Stimulated activated naive B cell treated with anti-CD40 and anti-IgM and Interleukin-4, amounts not matched to agents 10 μg/mL and 1 μg/mL and 100 μg/mL, for 72 hours (primary cell): ENCODE data around the gene TCP11L2.

Source experiments
- ATAC-seq, 2 donors: fragments of 150-1000 bp; cut with Tn5 transposase; replicated peaks; 2 replicates each; pipeline ENCODE4 v1.10.0; 2021; ENCODE audit warnings: moderate library complexity in 1 of 2
- DNase-seq: peaks from one replicate; pipeline ENCODE4 v3.0.0; 2021
- H3K27ac Mint-ChIP-seq: one replicate; pipeline ENCODE4 v1.8.0; 2022; ENCODE audit warnings: mild to moderate bottlenecking, mixed read lengths
- H3K27me3 Mint-ChIP-seq, 2 donors: one replicate each; pipeline ENCODE4 v1.8.0; 2022; ENCODE audit warnings: mixed read lengths in 2 of 2
- H3K36me3 Mint-ChIP-seq, 2 donors: one replicate each; pipeline ENCODE4 v1.8.0; 2022; ENCODE audit warnings: mixed read lengths in 2 of 2, mild to moderate bottlenecking in 1 of 2
- H3K4me1 Mint-ChIP-seq, 2 donors: one replicate each; pipeline ENCODE4 v1.8.0; 2022; ENCODE audit warnings: mixed read lengths in 2 of 2, mild to moderate bottlenecking in 1 of 2
- H3K4me3 Mint-ChIP-seq, 2 donors: one replicate each; pipeline ENCODE4 v1.8.0; 2022; ENCODE audit warnings: mild to moderate bottlenecking in 2 of 2, mixed read lengths in 2 of 2, moderate library complexity in 1 of 2
- H3K9me3 Mint-ChIP-seq, 2 donors: one replicate each; pipeline ENCODE4 v1.8.0; 2022; ENCODE audit warnings: mixed read lengths in 2 of 2, mild to moderate bottlenecking in 1 of 2

TCP11L2 gene

GRCh38 chr12:106327309-106327869 is 24.9 kb downstream of the TCP11L2 start:
- H3K27ac Mint-ChIP-seq: no peak overlapping the region
- H3K27me3 Mint-ChIP-seq: no peaks in the 10 kb centered on the region
- no peak for DNase-seq
- peaks cover 0 to 2% of the 10 kb centered on the region in 2 donors for H3K4me1 Mint-ChIP-seq
- ATAC-seq: no peak
- H3K9me3 Mint-ChIP-seq: no peaks in the 10 kb centered on the region
- H3K36me3 Mint-ChIP-seq: peaks cover 42 to 52% of the 10 kb centered on the region in 2 donors
- no peak overlapping the region for H3K4me3 Mint-ChIP-seq

GRCh38 chr12:106328735-106329134 is 26.2 kb downstream of the TCP11L2 start:
- DNase-seq: no peak
- no peak overlapping the region for H3K4me3 Mint-ChIP-seq
- H3K9me3 Mint-ChIP-seq: no peaks in the 10 kb centered on the region
- H3K27ac Mint-ChIP-seq: no peak overlapping the region
- H3K4me1 Mint-ChIP-seq: peaks cover under 1 to 4% of the 10 kb centered on the region in 2 donors
- ATAC-seq: no peak
- H3K36me3 Mint-ChIP-seq: peaks cover 43 to 57% of the 10 kb centered on the region in 2 donors
- H3K27me3 Mint-ChIP-seq: no peaks in the 10 kb centered on the region

GRCh38 chr12:106329231-106329982 is 26.9 kb downstream of the TCP11L2 start:
- DNase-seq (no peak), ATAC-seq (no peak)
- Mint-ChIP-seq H3K4me3 (no peak overlapping the region), H3K27ac (no peak overlapping the region), H3K9me3 (no peaks in the 10 kb centered on the region), H3K36me3 (peaks cover 43 to 54% of the 10 kb centered on the region in 2 donors), H3K4me1 (peaks cover 2 to 5% of the 10 kb centered on the region in 2 donors), H3K27me3 (no peaks in the 10 kb centered on the region)

- no peak for ATAC-seq
Observed at GRCh38 chr12:106331599-106331998, 29.1 kb downstream of the TCP11L2 start.

DNA sequence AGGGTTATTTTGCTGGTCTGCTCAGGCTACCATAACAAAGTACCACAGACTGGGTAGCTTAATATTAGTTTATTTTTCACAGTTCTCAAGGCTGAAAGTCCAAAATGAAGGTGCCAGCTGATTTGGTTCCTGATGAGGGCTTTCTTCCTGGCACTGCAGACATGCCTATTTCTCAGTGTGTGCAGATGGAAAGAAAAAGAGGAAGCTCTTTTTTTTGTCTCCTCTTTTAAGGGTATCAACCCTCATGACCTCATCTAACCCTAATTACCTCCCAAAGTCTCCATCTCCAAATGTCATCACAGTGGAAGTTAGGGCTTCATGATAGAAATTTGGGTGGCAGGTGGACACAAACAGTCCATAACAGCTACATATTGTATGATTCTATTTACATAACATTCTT is 30.0 kb downstream of the TCP11L2 start:
- Mint-ChIP-seq H3K4me3 (no peak overlapping the region), H3K27ac (no peak overlapping the region), H3K27me3 (no peaks in the 10 kb centered on the region), H3K4me1 (peaks cover 2 to 5% of the 10 kb centered on the region in 2 donors), H3K36me3 (peaks cover 43 to 53% of the 10 kb centered on the region in 2 donors), H3K9me3 (no peaks in the 10 kb centered on the region)
- DNase-seq: no peak
- ATAC-seq: peak in 1 of 2 donors; percentile 31

More at GRCh38 chr12:106331599-106331998, 29.1 kb downstream of the TCP11L2 start:
- H3K27ac Mint-ChIP-seq: no peak overlapping the region
- no peaks in the 10 kb centered on the region for H3K9me3 Mint-ChIP-seq
- peaks cover 43 to 52% of the 10 kb centered on the region in 2 donors for H3K36me3 Mint-ChIP-seq
- no peaks in the 10 kb centered on the region for H3K27me3 Mint-ChIP-seq
- H3K4me1 Mint-ChIP-seq: peaks cover 2 to 5% of the 10 kb centered on the region in 2 donors
- no peak for DNase-seq
- no peak overlapping the region for H3K4me3 Mint-ChIP-seq

- Mint-ChIP-seq H3K27me3 (no peaks in the 10 kb centered on the region), H3K9me3 (no peaks in the 10 kb centered on the region), H3K4me3 (no peak overlapping the region), H3K36me3 (peaks cover 48 to 53% of the 10 kb centered on the region in 2 donors), H3K4me1 (peaks cover 2 to 5% of the 10 kb centered on the region in 2 donors), H3K27ac (no peak overlapping the region)
- no peak for DNase-seq
- no peak for ATAC-seq
Observed at GRCh38 chr12:106333010-106333409, 30.5 kb downstream of the TCP11L2 start.

- DNase-seq (no peak), ATAC-seq (no peak)
- H3K4me3 Mint-ChIP-seq: no peak overlapping the region
- H3K9me3 Mint-ChIP-seq: no peaks in the 10 kb centered on the region
- no peak overlapping the region for H3K27ac Mint-ChIP-seq
- peaks cover 2 to 5% of the 10 kb centered on the region in 2 donors for H3K4me1 Mint-ChIP-seq
- H3K27me3 Mint-ChIP-seq: no peaks in the 10 kb centered on the region
- peaks cover 46 to 51% of the 10 kb centered on the region in 2 donors for H3K36me3 Mint-ChIP-seq
Observed at GRCh38 chr12:106333756-106334155, 31.2 kb downstream of the TCP11L2 start.

- Mint-ChIP-seq H3K36me3 (peaks cover 22 to 34% of the 10 kb centered on the region in 2 donors), H3K4me3 (no peak overlapping the region), H3K9me3 (no peaks in the 10 kb centered on the region), H3K27me3 (no peaks in the 10 kb centered on the region), H3K27ac (peak overlapping the region; percentile 14), H3K4me1 (no peaks in the 10 kb centered on the region)
- DNase-seq (no peak), ATAC-seq (no peak)
Observed at GRCh38 chr12:106341086-106341877, 38.7 kb downstream of the TCP11L2 start.

- ATAC-seq (no peak), DNase-seq (no peak)
- Mint-ChIP-seq H3K9me3 (no peaks in the 10 kb centered on the region), H3K27ac (peak overlapping the region; percentile 82), H3K36me3 (peaks cover 19 to 33% of the 10 kb centered on the region in 2 donors), H3K4me1 (no peaks in the 10 kb centered on the region), H3K27me3 (no peaks in the 10 kb centered on the region), H3K4me3 (no peak overlapping the region)
Observed at GRCh38 chr12:106342397-106343213, 40.1 kb downstream of the TCP11L2 start.

GRCh38 chr12:106343214-106343528 is 40.6 kb downstream of the TCP11L2 start:
- Mint-ChIP-seq H3K9me3 (no peaks in the 10 kb centered on the region), H3K27ac (no peak overlapping the region), H3K27me3 (no peaks in the 10 kb centered on the region), H3K4me3 (no peak overlapping the region), H3K4me1 (no peaks in the 10 kb centered on the region), H3K36me3 (peaks cover 19 to 29% of the 10 kb centered on the region in 2 donors)
- DNase-seq (no peak), ATAC-seq (no peak)

GRCh38 chr12:106344131-106344530 is 41.6 kb downstream of the TCP11L2 start:
- H3K36me3 Mint-ChIP-seq: peaks cover 22 to 27% of the 10 kb centered on the region in 2 donors
- DNase-seq: no peak
- no peaks in the 10 kb centered on the region for H3K27me3 Mint-ChIP-seq
- no peaks in the 10 kb centered on the region for H3K9me3 Mint-ChIP-seq
- H3K4me3 Mint-ChIP-seq: no peak overlapping the region
- no peaks in the 10 kb centered on the region for H3K4me1 Mint-ChIP-seq
- H3K27ac Mint-ChIP-seq: no peak overlapping the region
- ATAC-seq: no peak

DNA sequence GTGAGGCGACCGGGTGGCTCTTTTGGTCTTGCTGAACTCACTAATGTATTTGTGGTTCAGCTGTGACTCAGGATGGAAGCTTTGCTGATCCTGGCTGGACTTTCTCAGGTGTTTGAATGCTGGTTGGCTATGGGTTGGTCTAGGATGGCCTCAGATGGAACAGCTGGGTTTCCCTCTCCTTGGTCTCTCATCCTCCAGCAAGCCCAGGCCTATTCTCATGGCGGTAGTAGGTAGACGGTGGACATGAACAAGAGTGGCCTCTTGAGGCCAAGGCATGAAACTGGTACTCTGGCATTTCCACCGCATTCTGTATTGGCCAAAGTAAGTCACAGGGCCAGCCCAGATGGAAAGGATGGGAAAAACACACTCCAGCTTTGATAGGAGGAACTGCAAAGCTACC is 43.2 kb downstream of the TCP11L2 start:
- Mint-ChIP-seq H3K27ac (no peak overlapping the region), H3K9me3 (no peaks in the 10 kb centered on the region), H3K4me3 (no peak overlapping the region), H3K4me1 (no peaks in the 10 kb centered on the region), H3K27me3 (no peaks in the 10 kb centered on the region), H3K36me3 (peaks cover 18% of the 10 kb centered on the region in 2 donors)
- ATAC-seq: peak in 1 of 2 donors; percentile 54
- no peak for DNase-seq

DNA sequence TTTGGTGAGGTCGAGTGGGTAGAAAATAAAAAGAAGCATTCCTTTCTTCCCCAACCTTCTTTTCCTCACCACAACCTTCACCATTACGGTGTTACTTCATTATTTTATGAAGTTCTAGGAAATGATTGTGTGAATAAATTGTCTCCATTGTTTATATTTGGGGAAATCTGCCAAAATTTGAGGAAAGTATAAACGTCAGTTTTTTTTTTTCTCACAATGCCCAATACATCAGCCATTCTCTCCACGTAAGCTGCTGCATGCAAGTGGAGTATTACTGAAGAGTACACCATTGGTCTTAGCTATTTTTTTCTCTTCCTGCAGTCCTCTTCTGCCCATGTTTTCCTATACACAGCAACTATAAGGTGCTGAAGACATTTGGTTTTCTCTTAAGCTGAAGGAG is 45.9 kb downstream of the TCP11L2 start:
- ATAC-seq: no peak
- H3K27me3 Mint-ChIP-seq: no peaks in the 10 kb centered on the region
- H3K27ac Mint-ChIP-seq: no peak overlapping the region
- H3K4me1 Mint-ChIP-seq: no peaks in the 10 kb centered on the region
- H3K36me3 Mint-ChIP-seq: peaks cover 15% of the 10 kb centered on the region in 2 donors
- H3K9me3 Mint-ChIP-seq: no peaks in the 10 kb centered on the region
- H3K4me3 Mint-ChIP-seq: no peak overlapping the region
- no peak for DNase-seq

DNA sequence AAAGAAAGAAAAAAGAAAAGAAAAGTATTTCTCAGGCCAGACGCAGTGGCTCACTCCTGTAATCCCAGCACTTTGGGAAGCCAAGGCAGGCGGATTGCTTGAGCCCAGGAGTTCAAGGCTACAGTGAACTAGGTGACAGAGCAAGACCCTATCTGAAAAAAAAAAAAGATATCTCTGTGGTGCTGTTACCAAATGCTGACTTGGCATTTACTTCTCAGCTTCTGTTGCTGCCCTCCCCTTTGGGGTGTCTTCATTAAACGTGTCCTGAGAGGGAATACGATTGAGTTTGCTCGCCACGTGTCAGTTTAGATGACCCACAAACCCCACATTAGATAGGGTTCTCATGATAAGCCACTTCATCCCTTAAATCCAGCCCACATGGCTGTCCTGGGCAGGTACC is 50.6 kb downstream of the TCP11L2 start:
- H3K9me3 Mint-ChIP-seq: no peaks in the 10 kb centered on the region
- DNase-seq (no peak), ATAC-seq (no peak)
- H3K27ac Mint-ChIP-seq: no peak overlapping the region
- H3K27me3 Mint-ChIP-seq: no peaks in the 10 kb centered on the region
- no peak overlapping the region for H3K4me3 Mint-ChIP-seq
- H3K36me3 Mint-ChIP-seq: peaks cover 3 to 4% of the 10 kb centered on the region in 2 donors
- peaks cover 5 to 9% of the 10 kb centered on the region in 2 donors for H3K4me1 Mint-ChIP-seq
